NOMO-1 treated with DMSO at 0.1 percent for 48 hours (cell line): Measurements from ENCODE around the gene KRTAP9-4.
"Not testable (repeated sequence)": the region's sequence is repeated elsewhere in the genome, so short reads cannot be mapped to it uniquely, and the experiment has no call there.

ENCODE experiments used
- DNase-seq: peaks from one replicate; lab custom pipeline; 2025; ENCODE audit not compliant: unreplicated experiment; lab: John Stamatoyannopoulos, UW

The KRTAP9-4 gene

DNA sequence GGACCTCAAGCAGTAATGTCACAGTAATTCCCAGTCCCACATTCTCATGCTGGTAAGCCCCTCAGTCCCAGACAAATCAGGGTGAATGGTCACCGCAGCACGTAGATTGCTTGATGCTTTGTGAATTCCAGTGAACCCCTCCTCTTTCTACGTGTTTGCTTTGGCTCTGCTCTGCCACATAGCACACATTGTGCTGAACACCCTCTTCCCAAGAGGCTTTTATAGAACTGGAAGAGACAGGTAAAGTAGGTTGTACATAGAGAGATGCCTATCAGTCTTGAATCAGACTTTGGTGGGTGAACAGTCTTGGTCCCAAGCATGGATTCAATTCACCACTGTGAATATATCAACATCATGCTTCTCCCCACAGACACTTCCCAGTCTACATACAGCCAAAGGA, 15.1 kb downstream of the KRTAP9-4 start:
- no peak for DNase-seq

DNA sequence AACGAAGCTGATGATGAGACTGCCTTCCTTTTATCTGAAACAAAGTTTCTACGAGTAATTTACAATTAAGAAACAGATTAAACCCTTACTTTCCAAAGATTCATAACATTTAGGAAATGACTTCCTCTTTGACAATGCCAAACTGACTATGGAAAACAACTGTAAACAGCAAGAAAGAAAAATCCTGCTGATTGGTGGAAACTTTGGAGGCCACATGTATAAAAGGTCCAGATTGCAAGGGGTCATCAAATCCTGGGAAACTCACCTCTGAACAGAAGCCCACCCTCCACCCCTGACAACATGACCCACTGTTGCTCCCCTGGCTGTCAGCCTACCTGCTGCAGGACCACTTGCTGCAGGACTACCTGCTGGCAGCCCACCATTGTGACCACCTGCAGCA, 15.6 kb downstream of the KRTAP9-4 start, which contains the start of gene KRTAP9-6:
KRTAP9-6 (plus strand) TSS at position 301 of the 400 bp plus-strand sequence; CDS start at position 301, 0 bp downstream.
- DNase-seq: no peak

DNA sequence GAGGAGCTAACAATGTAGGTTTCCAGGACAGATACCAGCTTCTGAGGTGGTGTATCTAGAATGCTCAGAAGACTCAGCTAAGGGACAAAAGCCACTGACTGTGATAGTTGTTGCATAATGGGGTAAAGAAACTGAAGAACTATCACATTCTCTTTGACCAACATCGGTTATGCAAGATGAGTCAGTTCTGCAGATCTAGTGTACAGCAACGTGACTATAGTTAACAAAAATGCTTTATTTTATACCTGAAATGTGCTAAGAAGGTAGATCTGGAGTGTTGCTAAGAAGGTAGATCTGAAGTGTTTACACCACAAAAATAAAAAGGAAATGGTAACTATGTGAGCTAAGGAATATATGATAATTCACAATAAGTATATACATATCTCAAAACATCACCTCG, 18.2 kb downstream of the KRTAP9-4 start:
- DNase-seq: peak; percentile 69

DNA sequence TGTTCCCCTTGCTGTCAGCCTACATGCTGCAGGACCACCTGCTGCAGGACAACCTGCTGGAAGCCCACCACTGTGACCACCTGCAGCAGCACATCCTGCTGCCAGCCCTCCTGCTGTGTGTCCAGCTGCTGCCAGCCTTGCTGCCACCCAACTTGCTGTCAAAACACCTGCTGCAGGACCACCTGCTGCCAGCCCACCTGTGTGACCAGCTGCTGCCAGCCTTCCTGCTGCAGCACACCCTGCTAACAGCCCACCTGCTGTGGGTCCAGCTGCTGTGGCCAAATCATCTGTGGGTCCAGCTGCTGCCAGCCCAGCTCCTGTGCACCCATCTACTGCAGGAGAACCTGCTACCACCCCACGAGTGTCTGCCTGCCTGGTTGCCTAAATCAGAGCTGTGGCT, 21.8 kb downstream of the KRTAP9-4 start:
- DNase-seq: not testable (repeated sequence)

DNA sequence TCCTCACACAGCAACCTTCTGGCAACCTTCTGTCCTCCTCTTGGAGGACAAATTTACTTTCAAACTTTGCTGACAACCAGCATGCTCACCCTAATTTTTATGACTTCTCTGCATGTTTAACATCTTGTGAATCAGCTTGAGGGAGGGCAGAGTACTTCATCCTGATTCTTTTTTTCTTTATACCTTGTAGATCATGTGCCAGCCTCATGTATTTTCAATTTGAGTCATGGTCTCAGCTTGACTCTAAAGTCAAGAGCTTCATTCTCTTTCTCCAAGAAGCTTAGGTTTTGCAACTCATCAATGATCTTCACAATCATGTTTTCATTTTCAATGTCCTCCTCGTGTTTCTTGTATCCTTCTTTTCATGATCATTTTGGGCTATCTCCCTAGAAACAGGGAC, 22.4 kb downstream of the KRTAP9-4 start:
- DNase-seq: no peak

DNA sequence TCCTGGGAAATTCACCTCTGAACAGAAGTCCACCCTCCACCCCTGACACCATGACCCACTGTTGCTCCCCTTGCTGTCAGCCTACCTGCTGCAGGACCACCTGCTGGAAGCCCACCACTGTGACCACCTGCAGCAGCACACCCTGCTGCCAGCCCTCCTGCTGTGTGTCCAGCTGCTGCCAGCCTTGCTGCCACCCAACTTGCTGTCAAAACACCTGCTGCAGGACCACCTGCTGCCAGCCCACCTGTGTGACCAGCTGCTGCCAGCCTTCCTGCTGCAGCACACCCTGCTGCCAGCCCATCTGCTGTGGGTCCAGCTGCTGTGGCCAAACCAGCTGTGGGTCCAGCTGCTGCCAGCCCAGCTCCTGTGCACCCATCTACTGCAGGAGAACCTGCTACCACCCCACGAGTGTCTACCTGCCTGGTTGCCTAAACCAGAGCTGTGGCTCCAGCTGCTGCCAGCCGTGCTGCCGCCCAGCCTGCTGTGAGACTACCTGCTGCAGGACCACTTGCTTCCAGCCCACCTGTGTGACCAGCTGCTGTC, 26.2 kb downstream of the KRTAP9-4 start, which contains the start of gene KRTAP9-7:
KRTAP9-7 (plus strand) TSS at position 51 of the 543 bp plus-strand sequence; CDS start at position 51, 0 bp downstream.
- not testable (repeated sequence) for DNase-seq

DNA sequence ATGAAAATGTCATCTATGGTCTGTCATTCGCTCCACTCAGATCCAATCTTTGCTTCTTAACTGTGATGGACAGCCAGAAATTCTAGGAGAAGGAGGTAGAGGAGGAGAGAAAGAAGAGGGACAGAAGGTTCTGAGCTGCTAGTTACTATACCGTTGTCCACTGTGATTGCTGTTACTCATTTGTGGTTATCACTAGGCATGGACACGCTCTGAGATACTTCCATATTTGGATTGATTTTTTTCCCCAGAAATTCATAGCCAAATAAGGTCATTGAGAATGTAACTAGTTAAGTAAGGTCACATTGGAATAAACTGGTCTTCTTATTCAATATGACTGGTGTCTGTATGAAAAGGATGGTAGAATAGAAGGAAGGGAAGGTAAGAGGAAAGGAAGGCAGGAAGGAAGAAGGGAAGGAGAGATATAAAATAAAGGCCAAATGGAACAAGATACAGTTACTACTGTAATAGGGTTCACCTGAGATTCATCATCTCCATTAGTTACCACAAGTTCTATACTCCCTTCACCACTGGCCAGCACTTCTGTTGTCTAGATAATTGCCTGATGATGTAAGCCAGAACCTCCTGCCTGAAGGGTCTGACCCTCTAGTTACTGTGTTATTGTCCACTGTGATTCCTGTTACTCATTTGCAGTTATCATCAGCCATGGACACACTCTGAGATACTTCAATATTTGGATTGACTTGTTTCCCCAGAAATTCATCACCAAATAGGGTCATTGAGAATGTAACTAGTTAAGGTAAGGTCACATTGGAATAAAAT, 28.9 kb downstream of the KRTAP9-4 start:
- DNase-seq: no peak

DNA sequence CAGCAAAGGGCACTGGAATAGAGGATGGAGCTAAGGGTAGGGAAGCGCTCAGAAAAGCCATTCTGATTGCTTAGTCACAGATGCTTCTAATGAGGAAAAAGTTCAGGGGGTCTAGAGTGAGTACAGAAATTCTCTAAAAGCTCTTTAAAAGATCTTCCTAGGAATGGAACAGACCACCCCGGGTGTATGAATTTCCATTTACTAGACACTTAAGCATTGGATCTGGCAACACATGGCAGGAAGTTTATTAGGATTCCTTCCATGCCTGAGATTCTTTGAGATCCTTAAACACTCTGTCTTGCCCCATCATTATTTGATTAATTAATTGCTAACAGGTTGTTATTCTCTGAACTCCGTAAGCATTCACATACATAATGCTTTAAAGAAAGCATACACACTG, 34.6 kb downstream of the KRTAP9-4 start:
- DNase-seq: no peak

DNA sequence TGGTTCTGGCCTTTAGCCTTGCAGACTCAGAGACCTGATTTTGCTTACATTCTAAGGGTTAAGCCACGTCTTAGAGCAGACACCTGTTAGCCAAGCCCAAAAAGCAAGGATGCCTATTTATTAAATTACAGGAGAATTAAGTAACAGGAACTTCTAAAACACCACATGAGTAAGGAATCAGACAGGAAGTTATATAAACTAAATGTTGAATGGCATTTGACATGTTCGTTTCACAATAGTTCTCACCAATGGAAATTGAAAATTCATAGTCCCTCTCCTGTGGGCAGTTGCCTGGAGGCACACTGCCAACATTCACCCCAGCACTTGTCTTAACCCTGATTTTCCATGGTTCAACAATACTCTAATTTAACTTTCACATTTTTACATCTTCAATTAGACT, 35.1 kb downstream of the KRTAP9-4 start:
- DNase-seq: peak; percentile 80

DNA sequence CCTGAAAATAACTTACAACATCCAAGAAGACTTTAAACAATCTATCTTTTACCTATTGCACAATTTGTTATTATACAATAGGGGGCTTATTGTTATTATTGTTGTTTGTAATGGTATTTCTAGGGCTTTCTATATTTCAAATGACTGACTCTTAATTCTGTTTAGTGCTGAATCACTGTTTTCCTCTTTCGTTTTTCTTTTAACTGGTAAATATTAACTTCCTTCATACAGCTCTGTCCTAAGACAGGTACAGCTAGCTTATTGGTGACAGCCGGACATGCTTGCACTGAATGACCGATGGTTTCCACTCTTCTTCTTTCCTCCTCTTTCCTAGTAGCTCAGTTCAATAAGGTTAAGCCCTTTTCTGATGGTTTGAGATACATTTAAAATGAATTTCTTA, 37.6 kb downstream of the KRTAP9-4 start:
- DNase-seq: no peak

DNA sequence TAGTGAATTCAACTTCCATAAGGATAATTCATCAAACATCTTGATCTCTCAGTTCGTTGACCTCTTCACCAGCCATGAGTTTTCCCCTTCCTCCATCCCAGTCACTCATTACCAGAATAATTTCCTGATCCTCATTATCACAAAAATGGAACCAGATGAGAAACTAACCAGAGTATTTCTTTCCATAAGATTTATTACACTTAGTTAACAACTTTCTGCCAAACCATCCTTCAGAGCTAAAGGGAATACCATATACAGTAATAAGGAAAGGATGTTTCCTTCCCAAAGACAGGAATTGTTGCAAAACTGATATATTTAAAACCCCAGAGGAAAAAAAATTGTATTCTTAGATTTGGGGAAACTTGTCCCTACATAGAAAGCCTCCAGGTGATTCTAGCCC, 44.5 kb downstream of the KRTAP9-4 start:
- no peak for DNase-seq

DNA sequence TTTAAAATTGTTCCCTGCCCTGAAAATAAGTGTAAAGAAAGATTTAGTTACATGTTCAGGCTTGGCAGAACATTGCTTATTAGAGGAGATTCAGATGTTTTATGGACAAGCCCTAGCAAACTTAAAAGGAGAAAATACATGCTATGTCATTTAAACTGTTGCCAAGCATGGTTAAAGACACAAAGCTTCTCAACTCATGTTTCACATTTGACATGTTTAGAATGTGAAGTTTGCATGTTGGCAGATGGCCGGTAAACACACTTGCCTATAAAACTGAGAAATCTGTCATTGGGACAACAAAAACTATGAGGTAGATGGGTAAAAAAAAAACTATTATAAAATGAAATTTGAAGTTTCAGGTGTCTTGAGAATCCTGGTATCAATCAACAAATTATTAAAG, 47.4 kb downstream of the KRTAP9-4 start:
- no peak for DNase-seq

DNA sequence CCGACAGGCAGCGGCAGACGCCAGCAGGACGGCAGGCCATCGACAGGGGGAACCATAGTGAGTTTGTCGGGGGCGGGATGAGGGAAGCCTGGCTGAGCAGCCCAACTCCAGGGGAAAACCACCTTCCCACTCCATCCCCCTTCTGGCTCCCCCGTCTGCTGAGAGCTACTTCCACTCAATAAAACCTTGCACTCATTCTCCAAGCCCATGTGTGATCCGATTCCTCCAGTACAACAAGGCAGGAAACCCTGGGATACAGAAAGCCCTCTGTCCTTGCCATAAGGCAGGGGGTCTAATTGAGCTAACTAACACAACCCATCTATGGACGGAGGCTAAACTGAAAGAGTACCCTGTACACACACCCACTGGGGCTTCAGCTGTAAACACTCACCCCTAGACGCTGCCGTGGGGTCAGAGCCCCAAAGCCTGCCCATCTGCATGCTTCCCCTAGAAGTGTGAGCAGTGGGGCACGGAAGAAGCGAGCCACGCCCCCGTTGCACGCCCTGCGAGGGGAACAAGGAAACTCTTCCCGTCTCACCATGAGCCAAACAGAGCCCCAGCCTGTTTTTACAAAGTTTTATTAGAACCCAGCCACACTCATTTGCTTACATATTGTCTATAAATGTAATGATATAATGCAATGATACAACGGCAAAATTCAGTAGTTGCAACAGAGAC, 49.1 kb downstream of the KRTAP9-4 start:
- DNase-seq: no peak
